ENCODE results near the gene NSD1.
"Not testable (repeated sequence)": the region's sequence is repeated elsewhere in the genome, so short reads cannot be mapped to it uniquely, and the experiment has no call there.

NSD1 gene

GRCh38 chr5:177293819-177294581 lies 160.4 kb downstream of the NSD1 start:
- no peak for DNase-seq

DNA sequence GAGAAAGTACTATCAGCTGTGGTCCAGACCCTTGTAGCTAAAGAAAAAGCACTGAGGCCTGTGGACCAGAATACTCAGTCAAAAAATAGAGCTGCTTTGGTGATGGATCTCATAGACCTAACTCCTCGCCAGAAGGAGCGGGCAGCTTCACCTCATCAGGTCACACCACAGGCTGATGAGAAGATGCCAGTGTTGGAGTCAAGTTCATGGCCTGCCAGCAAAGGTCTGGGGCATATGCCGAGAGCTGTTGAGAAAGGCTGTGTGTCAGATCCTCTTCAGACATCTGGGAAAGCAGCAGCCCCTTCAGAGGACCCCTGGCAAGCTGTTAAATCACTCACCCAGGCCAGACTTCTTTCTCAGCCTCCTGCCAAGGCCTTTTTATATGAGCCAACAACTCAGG lies 161.1 kb downstream of the NSD1 start:
- DNase-seq: peak; percentile 82

- no peak for DNase-seq
These were observed 162.4 kb downstream of the NSD1 start for GRCh38 chr5:177295924-177296323.

GRCh38 chr5:177296581-177296980 lies 163.0 kb downstream of the NSD1 start:
- no peak for DNase-seq

GRCh38 chr5:177297922-177298321 lies 164.3 kb downstream of the NSD1 start:
- DNase-seq: no peak

GRCh38 chr5:177299697-177300096 lies 166.1 kb downstream of the NSD1 start:
- no peak for DNase-seq

GRCh38 chr5:177300236-177300880 lies 166.8 kb downstream of the NSD1 start:
- DNase-seq: no peak

GRCh38 chr5:177300951-177301350 lies 167.4 kb downstream of the NSD1 start:
- no peak for DNase-seq

GRCh38 chr5:177301503-177302165 lies 168.1 kb downstream of the NSD1 start:
- DNase-seq: no peak

DNA sequence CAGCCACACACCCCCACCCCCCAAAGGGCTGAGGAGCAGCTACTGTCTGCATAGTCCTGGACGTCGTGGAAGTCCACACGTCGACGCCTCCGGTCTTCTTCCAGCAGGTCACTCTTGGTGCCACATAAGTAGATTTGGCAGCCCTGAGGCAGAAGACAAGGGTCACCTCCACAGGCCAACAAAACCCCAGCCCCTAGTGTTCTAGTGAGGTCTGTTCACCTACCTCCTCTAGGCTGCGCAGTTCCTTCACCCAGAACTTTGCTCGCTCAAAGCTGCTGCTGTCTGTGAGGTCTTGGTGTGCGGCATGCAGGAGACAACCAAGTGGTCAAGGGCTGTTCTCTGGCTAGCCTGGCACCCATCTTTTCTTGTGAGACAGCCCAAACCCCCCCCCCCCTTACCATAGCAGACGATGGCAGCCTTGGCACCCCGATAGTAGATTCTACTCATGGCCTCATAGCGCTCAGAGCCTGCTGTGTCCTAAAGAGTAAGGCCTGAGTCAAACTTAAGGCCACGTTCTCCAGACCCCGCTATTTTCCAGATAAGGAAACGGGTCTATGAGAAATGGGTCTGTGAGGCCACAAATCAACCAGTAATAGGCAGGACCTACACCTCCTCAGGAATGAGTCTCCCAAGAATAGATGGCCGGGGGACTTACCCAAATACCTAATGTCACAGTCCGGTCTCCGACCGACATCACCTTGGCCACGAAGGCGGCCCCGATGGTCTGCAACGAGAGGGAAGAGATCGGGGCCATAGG lies 169.0 kb downstream of the NSD1 start:
- no peak for DNase-seq

DNA sequence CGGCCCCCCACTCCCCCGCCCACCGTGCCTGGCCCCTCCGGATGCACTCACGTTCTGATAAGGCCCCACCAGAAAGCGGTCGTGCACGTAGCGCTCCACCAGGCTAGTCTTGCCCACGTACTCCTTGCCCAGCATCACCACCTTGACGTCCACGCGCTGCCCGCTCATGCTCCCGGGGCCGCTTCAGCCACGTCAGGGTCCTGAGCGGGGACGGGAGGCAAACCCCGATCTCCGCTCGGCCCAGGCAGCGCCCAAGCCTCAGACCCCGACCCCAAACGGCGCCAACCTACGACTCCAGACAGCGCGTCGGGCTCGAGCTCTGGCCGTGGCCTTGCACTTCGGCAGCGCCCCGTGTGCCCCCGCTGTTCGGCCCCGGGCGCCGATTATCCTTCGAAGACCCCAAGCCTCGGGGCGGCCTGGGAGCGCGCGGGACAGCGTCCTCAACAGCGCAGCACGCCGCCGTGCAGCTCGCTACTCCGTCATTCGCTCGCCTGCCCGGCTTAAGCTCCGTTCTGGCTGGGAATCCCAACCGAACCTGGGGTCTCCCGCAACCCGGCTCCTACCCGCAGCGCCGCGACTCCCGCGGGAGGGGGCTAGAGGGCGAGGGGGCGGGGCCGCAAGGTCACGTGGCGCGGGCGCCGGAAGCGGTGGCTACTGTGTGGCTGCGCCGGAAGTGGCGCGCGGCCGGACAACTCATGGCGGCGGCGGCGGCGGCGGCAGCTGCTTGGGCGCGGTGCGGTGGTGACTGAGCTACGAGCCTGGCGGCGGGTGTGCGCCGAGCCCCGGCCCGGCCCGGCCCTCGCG lies 169.8 kb downstream of the NSD1 start, which contains the start of the genes PRELID1 and RAB24:
PRELID1 (plus strand) TSS at position 679 of the 804 bp plus-strand sequence. CDS start 187 bp downstream, outside the sequence.
RAB24 (minus strand) TSS at position 599 of the 804 bp plus-strand sequence; CDS start at position 168, 431 bp downstream.
- peak; percentile 41 for DNase-seq

DNA sequence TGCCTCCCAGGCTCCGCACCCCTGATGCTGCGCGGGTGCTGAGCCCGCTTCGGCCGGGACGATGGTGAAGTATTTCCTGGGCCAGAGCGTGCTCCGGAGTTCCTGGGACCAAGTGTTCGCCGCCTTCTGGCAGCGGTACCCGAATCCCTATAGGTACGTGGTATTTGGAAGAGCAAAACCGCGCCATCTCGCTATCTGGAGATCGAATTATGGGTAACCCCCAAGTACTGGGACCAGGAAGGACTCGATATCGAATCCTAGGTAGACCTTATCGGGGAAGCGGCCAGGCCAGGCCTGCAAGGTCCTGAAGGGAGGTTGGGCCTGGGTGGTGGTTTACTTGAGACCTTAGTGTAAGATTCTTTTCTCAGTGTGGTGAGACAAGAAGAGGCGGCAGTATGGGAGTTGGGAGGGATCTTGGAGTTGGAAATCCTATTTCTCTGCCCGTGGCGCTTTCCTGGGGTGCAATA lies 170.4 kb downstream of the NSD1 start:
- DNase-seq: no peak

DNA sequence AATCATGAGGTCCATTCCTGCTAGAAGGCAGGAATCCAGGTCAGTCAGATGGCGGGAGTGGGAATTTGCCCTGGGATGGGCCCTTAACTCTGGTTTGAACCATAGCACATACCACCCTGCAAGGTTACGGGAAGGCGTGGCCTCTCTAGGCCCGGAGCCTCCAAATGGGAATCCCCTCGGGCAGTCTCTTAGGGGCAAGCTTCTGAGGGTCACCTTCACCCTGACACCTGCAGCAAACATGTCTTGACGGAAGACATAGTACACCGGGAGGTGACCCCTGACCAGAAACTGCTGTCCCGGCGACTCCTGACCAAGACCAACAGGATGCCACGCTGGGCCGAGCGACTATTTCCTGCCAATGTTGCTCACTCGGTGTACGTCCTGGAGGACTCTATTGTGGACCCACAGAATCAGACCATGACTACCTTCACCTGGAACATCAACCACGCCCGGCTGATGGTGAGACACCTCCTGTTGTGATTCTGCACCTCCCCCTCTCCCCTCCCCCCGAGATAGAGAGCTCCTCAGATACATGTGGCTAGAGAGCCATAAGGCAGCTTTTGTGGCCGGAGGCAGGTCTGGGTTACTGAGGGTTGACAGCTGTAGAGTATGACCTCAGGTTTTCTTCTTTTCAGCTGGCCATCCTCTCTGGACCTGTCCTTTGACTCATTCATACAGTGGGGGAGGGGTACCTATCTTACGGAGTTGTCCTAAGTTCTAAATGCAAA lies 171.0 kb downstream of the NSD1 start:
- no peak for DNase-seq

- DNase-seq: not testable (repeated sequence)
These were observed 172.6 kb downstream of the NSD1 start for GRCh38 chr5:177306103-177306640.

DNA sequence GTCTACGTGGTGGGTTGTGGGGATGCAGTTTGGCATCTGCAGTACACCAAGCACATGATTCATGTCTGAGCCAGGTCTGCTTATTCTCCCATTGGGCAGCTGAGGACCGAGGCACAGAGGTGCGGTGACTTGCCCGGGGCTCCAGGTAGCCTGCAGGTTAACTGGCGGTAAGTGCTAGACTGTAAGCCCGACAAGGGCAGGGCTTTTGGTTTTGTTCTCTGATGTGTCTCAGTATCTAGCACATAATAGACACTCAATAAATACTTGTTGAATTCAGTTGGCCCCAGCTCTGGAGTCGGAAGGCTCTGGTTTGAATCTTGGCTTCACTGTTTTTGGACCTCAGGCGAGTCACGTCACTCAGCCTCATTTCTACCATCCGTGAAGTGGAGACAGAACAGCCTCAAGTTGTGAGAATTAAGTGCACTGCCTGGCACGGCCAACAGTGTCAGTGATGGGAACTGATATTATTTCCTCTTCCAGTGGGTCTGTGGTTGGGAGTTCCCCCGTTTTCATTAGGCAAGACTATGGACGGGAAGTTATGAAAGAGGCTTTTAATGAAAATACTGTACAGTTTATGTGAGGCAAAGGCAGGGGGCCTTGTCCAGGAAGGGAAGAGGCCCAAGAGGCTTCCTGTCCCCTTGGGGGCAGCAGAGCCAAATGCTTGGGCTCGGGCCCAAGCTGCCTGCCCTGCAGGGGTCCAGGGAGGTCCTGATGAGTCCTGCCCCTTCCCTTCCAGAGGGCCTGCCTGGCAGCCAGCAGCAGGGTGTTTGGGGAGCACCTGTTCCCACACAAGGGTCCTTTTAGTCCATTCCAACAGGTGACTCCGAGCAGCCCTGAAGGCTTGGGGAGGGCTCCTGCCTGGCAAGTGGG lies 173.3 kb downstream of the NSD1 start:
- no peak for DNase-seq

GRCh38 chr5:177307544-177308363 lies 174.2 kb downstream of the NSD1 start:
- DNase-seq: no peak

GRCh38 chr5:177308740-177309139 lies 175.2 kb downstream of the NSD1 start:
- no peak for DNase-seq

- peak; percentile 12 for DNase-seq
These were observed 176.0 kb downstream of the NSD1 start for GRCh38 chr5:177309351-177310191.

Measured in NCI-H446 treated with DMSO at 0.1 percent for 48 hours (cell line).